ENCODE results near the gene ARHGEF38.

The ARHGEF38 gene

DNA sequence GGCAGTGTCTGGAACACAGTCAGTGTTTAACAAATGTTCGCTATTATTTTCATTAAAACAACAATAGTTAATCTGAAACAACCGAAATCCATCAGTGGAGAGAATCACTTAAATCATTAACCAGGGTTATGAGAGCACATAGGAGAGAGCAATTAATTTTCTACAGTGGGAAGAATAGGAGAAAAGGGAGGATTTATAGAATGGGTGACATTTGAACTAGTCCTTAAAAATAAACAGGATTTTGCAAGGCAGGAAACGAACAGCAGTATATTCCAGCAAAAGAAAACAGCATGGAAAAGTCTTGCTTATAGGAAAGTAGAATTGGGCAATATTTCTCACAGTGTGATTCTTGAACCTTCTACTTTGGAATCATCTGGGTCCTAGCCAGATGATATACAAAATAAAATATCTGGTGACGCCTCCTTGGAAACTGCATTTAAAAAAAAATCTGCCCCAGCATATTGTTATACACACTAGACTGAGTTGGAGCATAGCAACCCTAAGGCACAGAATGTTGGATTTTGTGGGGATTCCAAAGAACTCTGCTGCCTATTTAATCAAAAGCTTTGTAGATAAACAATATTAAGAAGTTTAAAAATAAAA lies 100.0 kb downstream of the ARHGEF38 start:
- H3F3A ChIP-seq (ENCODE audit: control insufficient read depth, insufficient read depth), result no peaks in the 10 kb centered on the region
- H4K20me1 ChIP-seq (ENCODE audit: control insufficient read depth, insufficient read depth, low read depth, low read length), result no peaks in the 10 kb centered on the region
- no peak overlapping the region for H3K4me3 ChIP-seq (ENCODE audit: low read length)
- no peaks in the 10 kb centered on the region for H3K9me2 ChIP-seq (replicated peaks; ENCODE audit: control insufficient read depth, low read length)
- no peaks in the 10 kb centered on the region for H3K27me3 ChIP-seq (ENCODE audit: control insufficient read depth, low read length)
- H3K36me3 ChIP-seq (ENCODE audit: control insufficient read depth, low read length), result no peaks in the 10 kb centered on the region
- no peak for TF ChIP-seq EZH2phosphoT487 (IDR thresholded peaks at IDR 0.05; ENCODE audit: borderline replicate concordance, low read length)
- TF ChIP-seq, protein P1, sequence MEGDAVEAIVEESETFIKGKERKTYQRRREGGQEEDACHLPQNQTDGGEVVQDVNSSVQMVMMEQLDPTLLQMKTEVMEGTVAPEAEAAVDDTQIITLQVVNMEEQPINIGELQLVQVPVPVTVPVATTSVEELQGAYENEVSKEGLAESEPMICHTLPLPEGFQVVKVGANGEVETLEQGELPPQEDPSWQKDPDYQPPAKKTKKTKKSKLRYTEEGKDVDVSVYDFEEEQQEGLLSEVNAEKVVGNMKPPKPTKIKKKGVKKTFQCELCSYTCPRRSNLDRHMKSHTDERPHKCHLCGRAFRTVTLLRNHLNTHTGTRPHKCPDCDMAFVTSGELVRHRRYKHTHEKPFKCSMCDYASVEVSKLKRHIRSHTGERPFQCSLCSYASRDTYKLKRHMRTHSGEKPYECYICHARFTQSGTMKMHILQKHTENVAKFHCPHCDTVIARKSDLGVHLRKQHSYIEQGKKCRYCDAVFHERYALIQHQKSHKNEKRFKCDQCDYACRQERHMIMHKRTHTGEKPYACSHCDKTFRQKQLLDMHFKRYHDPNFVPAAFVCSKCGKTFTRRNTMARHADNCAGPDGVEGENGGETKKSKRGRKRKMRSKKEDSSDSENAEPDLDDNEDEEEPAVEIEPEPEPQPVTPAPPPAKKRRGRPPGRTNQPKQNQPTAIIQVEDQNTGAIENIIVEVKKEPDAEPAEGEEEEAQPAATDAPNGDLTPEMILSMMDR (IDR thresholded peaks at IDR 0.05; ENCODE audit: low read depth, low read length, poor library complexity, severe bottlenecking), result no peak
- H3K9me3 ChIP-seq (ENCODE audit: control insufficient read depth, insufficient read depth, low read length), result no peaks in the 10 kb centered on the region
- H3K27ac ChIP-seq (ENCODE audit: low read depth, low read length), result no peak overlapping the region
- no peaks in the 10 kb centered on the region for H3K79me2 ChIP-seq (ENCODE audit: control insufficient read depth, low read length)
- no peak overlapping the region for H3K4me2 ChIP-seq (ENCODE audit: low read length)
- no peaks in the 10 kb centered on the region for H3K4me1 ChIP-seq (ENCODE audit: control insufficient read depth, low read length)

- TF ChIP-seq EZH2phosphoT487 (IDR thresholded peaks at IDR 0.05; ENCODE audit: borderline replicate concordance, low read length), result no peak
- TF ChIP-seq, protein P1 (IDR thresholded peaks at IDR 0.05; ENCODE audit: low read depth, low read length, poor library complexity, severe bottlenecking), result no peak
- H3F3A ChIP-seq (ENCODE audit: control insufficient read depth, insufficient read depth), result no peaks in the 10 kb centered on the region
- H3K79me2 ChIP-seq (ENCODE audit: control insufficient read depth, low read length), result no peaks in the 10 kb centered on the region
- H3K4me1 ChIP-seq (ENCODE audit: control insufficient read depth, low read length), result no peaks in the 10 kb centered on the region
- H3K27ac ChIP-seq (ENCODE audit: low read depth, low read length), result no peak overlapping the region
- no peaks in the 10 kb centered on the region for H3K9me3 ChIP-seq (ENCODE audit: control insufficient read depth, insufficient read depth, low read length)
- no peaks in the 10 kb centered on the region for H4K20me1 ChIP-seq (ENCODE audit: control insufficient read depth, insufficient read depth, low read depth, low read length)
- H3K36me3 ChIP-seq (ENCODE audit: control insufficient read depth, low read length), result no peaks in the 10 kb centered on the region
- H3K27me3 ChIP-seq (ENCODE audit: control insufficient read depth, low read length), result no peaks in the 10 kb centered on the region
- H3K4me2 ChIP-seq (ENCODE audit: low read length), result no peak overlapping the region
- H3K9me2 ChIP-seq (replicated peaks; ENCODE audit: control insufficient read depth, low read length), result no peaks in the 10 kb centered on the region
- H3K4me3 ChIP-seq (ENCODE audit: low read length), result no peak overlapping the region
These were observed 104.8 kb downstream of the ARHGEF38 start for GRCh38 chr4:105657117-105657765.

GRCh38 chr4:105659190-105659589 lies 106.8 kb downstream of the ARHGEF38 start:
- H3K4me1 ChIP-seq (ENCODE audit: control insufficient read depth, low read length), result no peaks in the 10 kb centered on the region
- no peaks in the 10 kb centered on the region for H4K20me1 ChIP-seq (ENCODE audit: control insufficient read depth, insufficient read depth, low read depth, low read length)
- no peaks in the 10 kb centered on the region for H3K9me3 ChIP-seq (ENCODE audit: control insufficient read depth, insufficient read depth, low read length)

More at GRCh38 chr4:105659190-105659589, 106.8 kb downstream of the ARHGEF38 start:
- no peak for TF ChIP-seq EZH2phosphoT487 (IDR thresholded peaks at IDR 0.05; ENCODE audit: borderline replicate concordance, low read length)
- TF ChIP-seq, protein P1 (IDR thresholded peaks at IDR 0.05; ENCODE audit: low read depth, low read length, poor library complexity, severe bottlenecking), result no peak
- Histone ChIP-seq H3K9me2 (replicated peaks; ENCODE audit: control insufficient read depth, low read length) (no peaks in the 10 kb centered on the region), H3K79me2 (ENCODE audit: control insufficient read depth, low read length) (no peaks in the 10 kb centered on the region), H3K4me2 (ENCODE audit: low read length) (no peak overlapping the region), H3K27ac (ENCODE audit: low read depth, low read length) (no peak overlapping the region), H3K36me3 (ENCODE audit: control insufficient read depth, low read length) (no peaks in the 10 kb centered on the region), H3K27me3 (ENCODE audit: control insufficient read depth, low read length) (no peaks in the 10 kb centered on the region), H3F3A (ENCODE audit: control insufficient read depth, insufficient read depth) (no peaks in the 10 kb centered on the region), H3K4me3 (ENCODE audit: low read length) (no peak overlapping the region)

Measured in DOHH2 (cell line).